Ishikawa (cell line): ENCODE data around the gene SCFD2.

Source experiments
- CEBPB ChIP-seq: IDR thresholded peaks from 2 replicates; pipeline ENCODE4 v1.6.1; 2012
- CREB1 ChIP-seq: IDR thresholded peaks from 2 replicates; pipeline ENCODE4 v1.6.1; 2012; ENCODE audit warnings: low read depth
- EP300 ChIP-seq: IDR thresholded peaks from 2 replicates; pipeline ENCODE4 v1.6.1; 2012; ENCODE audit warnings: borderline replicate concordance
- FOXM1 ChIP-seq: IDR thresholded peaks from 2 replicates; pipeline ENCODE4 v1.6.1; 2012; ENCODE audit warnings: low read depth, borderline replicate concordance
- MAX ChIP-seq: IDR thresholded peaks from 2 replicates; pipeline ENCODE4 v1.6.1; 2012
- NFIC ChIP-seq: IDR thresholded peaks from 2 replicates; pipeline ENCODE4 v1.6.1; 2012
- RAD21 ChIP-seq: IDR thresholded peaks from 2 replicates; pipeline ENCODE4 v1.6.1; 2012; ENCODE audit warnings: low read depth
- REST ChIP-seq: IDR thresholded peaks from 2 replicates; pipeline ENCODE4 v1.6.1; 2012; ENCODE audit warnings: low read depth, mild to moderate bottlenecking
- TAF1 ChIP-seq: IDR thresholded peaks from 2 replicates; pipeline ENCODE4 v1.6.1; 2012; ENCODE audit warnings: low read depth, mild to moderate bottlenecking
- TCF12 ChIP-seq: IDR thresholded peaks from 2 replicates; pipeline ENCODE4 v1.6.1; 2012; ENCODE audit warnings: low read depth
- TEAD4 ChIP-seq: IDR thresholded peaks from 2 replicates; pipeline ENCODE4 v1.6.1; 2012
- YY1 ChIP-seq: IDR thresholded peaks from 2 replicates; pipeline ENCODE4 v1.6.1; 2012; ENCODE audit warnings: low read depth
- ZBTB7A ChIP-seq: IDR thresholded peaks from 2 replicates; pipeline ENCODE4 v1.6.1; 2012; ENCODE audit warnings: low read depth

GRCh38 chr4:52990706-52991105, 375.2 kb downstream of the SCFD2 start:
- no peak for TF ChIP-seq RAD21
- no peak for TF ChIP-seq REST
- TF ChIP-seq YY1 = no peak
- no peak for TF ChIP-seq MAX
- no peak for TF ChIP-seq FOXM1
- TF ChIP-seq TAF1 = no peak
- no peak for TF ChIP-seq EP300
- TF ChIP-seq CREB1 = no peak
- TF ChIP-seq CEBPB = no peak
- no peak for TF ChIP-seq TEAD4
- TF ChIP-seq TCF12 = no peak
- no peak for TF ChIP-seq ZBTB7A
- no peak for TF ChIP-seq NFIC
